Activated CD8-positive, alpha-beta T cell treated with anti-CD3 and anti-CD28 coated beads for 36 hours (primary cell): ENCODE measurements around the gene GNAS. TPM values are rescaled to one million over a fixed set of nuclear protein-coding genes. Genes with fewer than 3 reads are reported as not detected.

Experiments
- ATAC-seq: fragments of 200-7000 bp; cut with Tn5 transposase; one replicate; pipeline ENCODE4 v1.10.0; 2021; ENCODE audit warnings: mild to moderate bottlenecking, moderate library complexity
- CTCF ChIA-PET: fragments of 350-600 bp; sonication (Branson Sonifier 250); formaldehyde crosslinking; loops from one replicate; lab custom pipeline; 2021; ENCODE audit warnings: antibody characterized with exemption; lab: Charles Lee
- POLR2A ChIA-PET: fragments of 350-600 bp; sonication (Branson Sonifier 250); formaldehyde crosslinking; loops from one replicate; lab custom pipeline; 2021; ENCODE audit warnings: antibody characterized with exemption; lab: Charles Lee
- DNase-seq: peaks from one replicate; pipeline ENCODE4 v3.0.0-alpha.2; 2020
- H3K27ac Mint-ChIP-seq: one replicate; pipeline ENCODE4 v1.8.0; 2021; ENCODE audit warnings: mild to moderate bottlenecking, mixed read lengths
- H3K27me3 Mint-ChIP-seq: one replicate; pipeline ENCODE4 v1.8.0; 2021; ENCODE audit warnings: mixed read lengths
- H3K36me3 Mint-ChIP-seq: one replicate; pipeline ENCODE4 v1.8.0; 2021; ENCODE audit warnings: low read depth, mixed read lengths
- H3K4me1 Mint-ChIP-seq: one replicate; pipeline ENCODE4 v1.8.0; 2021; ENCODE audit warnings: low read depth, mixed read lengths
- H3K4me3 Mint-ChIP-seq: one replicate; pipeline ENCODE4 v1.8.0; 2021; ENCODE audit warnings: mild to moderate bottlenecking, moderate library complexity, mixed read lengths
- H3K9me3 Mint-ChIP-seq: one replicate; pipeline ENCODE4 v1.8.0; 2021; ENCODE audit warnings: mixed read lengths
- intact Hi-C: fragments of 100-400 bp; cut with micrococcal nuclease; formaldehyde crosslinking; loops from one replicate; pipeline ENCODE4 v1.10.0; 2022
- total RNA-seq, 2 experiments: library from RNA; stranded (reverse); gene quantifications; one replicate each; pipeline ENCODE4 v1.2.3, GENCODE V29; 2021
- TF ChIP-seq, protein P1 (sequence below): fragments of 200-600 bp; IDR thresholded peaks from one replicate; pipeline ENCODE4 v1.8.0; 2022; ENCODE audit warnings: antibody characterized with exemption, mild to moderate bottlenecking

Gene GNAS
- total RNA-seq, 2 experiments from 2014 or later: 703 to 723 TPM

DNA sequence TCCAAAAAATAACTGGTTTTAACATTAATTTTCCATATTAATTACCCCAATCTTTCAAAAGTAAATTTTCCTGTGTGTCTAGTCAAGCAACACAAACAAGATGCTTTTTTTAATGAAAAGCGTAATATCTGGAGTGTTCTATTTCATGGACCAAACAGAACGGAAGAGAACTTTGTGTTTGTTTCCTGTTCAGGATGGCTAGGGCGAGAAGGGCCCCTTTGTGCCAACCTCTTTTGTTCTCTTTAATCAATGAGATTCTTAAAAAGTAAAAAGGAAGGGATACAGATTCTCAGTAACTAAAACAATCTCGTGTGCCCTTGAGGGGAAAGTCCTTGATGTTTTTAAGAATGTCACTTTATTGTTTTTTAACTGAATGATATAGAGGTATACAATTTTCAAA lies 55.7 kb downstream of the GNAS start:
- Mint-ChIP-seq H3K4me3 (peak overlapping the region; percentile 57), H3K27ac (peak overlapping the region; percentile 93), H3K4me1 (peaks cover 72% of the 10 kb centered on the region), H3K36me3 (peaks cover 76% of the 10 kb centered on the region), H3K9me3 (no peaks in the 10 kb centered on the region), H3K27me3 (no peaks in the 10 kb centered on the region)
- TF ChIP-seq, protein P1, sequence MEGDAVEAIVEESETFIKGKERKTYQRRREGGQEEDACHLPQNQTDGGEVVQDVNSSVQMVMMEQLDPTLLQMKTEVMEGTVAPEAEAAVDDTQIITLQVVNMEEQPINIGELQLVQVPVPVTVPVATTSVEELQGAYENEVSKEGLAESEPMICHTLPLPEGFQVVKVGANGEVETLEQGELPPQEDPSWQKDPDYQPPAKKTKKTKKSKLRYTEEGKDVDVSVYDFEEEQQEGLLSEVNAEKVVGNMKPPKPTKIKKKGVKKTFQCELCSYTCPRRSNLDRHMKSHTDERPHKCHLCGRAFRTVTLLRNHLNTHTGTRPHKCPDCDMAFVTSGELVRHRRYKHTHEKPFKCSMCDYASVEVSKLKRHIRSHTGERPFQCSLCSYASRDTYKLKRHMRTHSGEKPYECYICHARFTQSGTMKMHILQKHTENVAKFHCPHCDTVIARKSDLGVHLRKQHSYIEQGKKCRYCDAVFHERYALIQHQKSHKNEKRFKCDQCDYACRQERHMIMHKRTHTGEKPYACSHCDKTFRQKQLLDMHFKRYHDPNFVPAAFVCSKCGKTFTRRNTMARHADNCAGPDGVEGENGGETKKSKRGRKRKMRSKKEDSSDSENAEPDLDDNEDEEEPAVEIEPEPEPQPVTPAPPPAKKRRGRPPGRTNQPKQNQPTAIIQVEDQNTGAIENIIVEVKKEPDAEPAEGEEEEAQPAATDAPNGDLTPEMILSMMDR: no peak
- no peak for ATAC-seq
- intact Hi-C loops: no loop called here
- POLR2A ChIA-PET: interaction anchor here (1.0 to 1.3 kb wide), 4 partner anchors 15 to 101 kb away, joined by 4 to 6 read pairs (median 4); no protein-coding TSS in a partner anchor
- DNase-seq: no peak
- CTCF ChIA-PET: interaction anchor here (1.1 to 1.5 kb wide), 2 partner anchors 132 to 673 kb away, joined by 3 read pairs; no protein-coding TSS in a partner anchor

DNA sequence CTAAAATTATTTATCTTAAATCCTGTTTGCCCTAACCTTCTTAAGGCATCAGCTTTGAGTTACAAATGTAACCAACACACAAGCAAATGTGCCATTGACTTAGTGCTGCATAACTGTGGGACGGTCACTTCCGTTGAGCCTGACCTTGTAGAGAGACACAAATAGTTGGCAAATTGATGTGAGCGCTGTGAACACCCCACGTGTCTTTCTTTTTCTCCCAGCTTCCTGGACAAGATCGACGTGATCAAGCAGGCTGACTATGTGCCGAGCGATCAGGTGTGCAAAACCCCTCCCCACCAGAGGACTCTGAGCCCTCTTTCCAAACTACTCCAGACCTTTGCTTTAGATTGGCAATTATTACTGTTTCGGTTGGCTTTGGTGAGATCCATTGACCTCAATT lies 56.4 kb downstream of the GNAS start:
- intact Hi-C loops: no loop called here
- DNase-seq (no peak), ATAC-seq (no peak)
- Mint-ChIP-seq H3K36me3 (peaks cover 69% of the 10 kb centered on the region), H3K27ac (peak overlapping the region; percentile 7), H3K4me3 (no peak overlapping the region), H3K4me1 (peaks cover 65% of the 10 kb centered on the region), H3K27me3 (no peaks in the 10 kb centered on the region), H3K9me3 (no peaks in the 10 kb centered on the region)
- ChIA-PET POLR2A (interaction anchor here (0.6 to 1.2 kb wide), 2 partner anchors 16 to 277 kb away, joined by 3 to 4 read pairs; no protein-coding TSS in a partner anchor), CTCF (no interaction called here)
- TF ChIP-seq, protein P1: no peak

DNA sequence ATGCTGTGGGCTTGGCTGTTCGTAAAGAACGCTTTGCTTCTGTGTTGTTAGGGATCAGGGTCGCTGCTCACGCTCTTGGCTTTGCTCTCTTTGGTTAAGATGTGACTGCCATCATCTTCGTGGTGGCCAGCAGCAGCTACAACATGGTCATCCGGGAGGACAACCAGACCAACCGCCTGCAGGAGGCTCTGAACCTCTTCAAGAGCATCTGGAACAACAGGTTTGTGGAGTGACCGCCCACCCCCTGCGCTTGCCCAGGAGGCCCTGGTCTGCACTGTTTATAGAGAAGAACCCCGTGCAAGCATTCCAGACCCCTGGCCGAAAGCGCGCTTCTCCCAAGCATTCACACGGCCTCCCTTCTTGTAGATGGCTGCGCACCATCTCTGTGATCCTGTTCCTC lies 57.1 kb downstream of the GNAS start:
- no peak for DNase-seq
- TF ChIP-seq, protein P1: no peak
- Mint-ChIP-seq H3K27me3 (no peaks in the 10 kb centered on the region), H3K4me3 (no peak overlapping the region), H3K36me3 (peaks cover 66% of the 10 kb centered on the region), H3K9me3 (no peaks in the 10 kb centered on the region), H3K4me1 (peaks cover 64% of the 10 kb centered on the region), H3K27ac (no peak overlapping the region)
- intact Hi-C loops: no loop called here
- ATAC-seq: no peak
- CTCF ChIA-PET: no interaction called here
- POLR2A ChIA-PET: interaction anchor here (0.6 to 1.4 kb wide), 2 partner anchors 8 to 278 kb away, joined by 3 read pairs; no protein-coding TSS in a partner anchor

DNA sequence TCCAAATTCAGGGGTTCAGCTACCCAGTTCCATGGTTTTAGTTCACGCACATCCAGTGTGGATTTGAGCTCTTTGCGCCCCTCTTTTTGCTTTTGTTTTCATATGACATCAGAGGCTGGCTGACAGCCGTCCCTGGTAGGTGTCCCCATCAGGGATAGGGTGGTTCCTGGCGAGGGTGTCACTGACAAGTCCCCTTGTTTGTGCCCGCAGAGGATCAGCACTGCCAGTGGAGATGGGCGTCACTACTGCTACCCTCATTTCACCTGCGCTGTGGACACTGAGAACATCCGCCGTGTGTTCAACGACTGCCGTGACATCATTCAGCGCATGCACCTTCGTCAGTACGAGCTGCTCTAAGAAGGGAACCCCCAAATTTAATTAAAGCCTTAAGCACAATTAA lies 58.0 kb downstream of the GNAS start:
- H3K36me3 Mint-ChIP-seq: peaks cover 58% of the 10 kb centered on the region
- TF ChIP-seq, protein P1: no peak
- intact Hi-C loops: no loop called here
- POLR2A ChIA-PET: interaction anchor here (1.4 kb wide), 1 partner anchor 9 kb away, joined by 3 read pairs; no protein-coding TSS in a partner anchor
- peaks cover 56% of the 10 kb centered on the region for H3K4me1 Mint-ChIP-seq
- peak overlapping the region; percentile 55 for H3K27ac Mint-ChIP-seq
- CTCF ChIA-PET: no interaction called here
- H3K4me3 Mint-ChIP-seq: no peak overlapping the region
- DNase-seq (no peak), ATAC-seq (no peak)
- H3K9me3 Mint-ChIP-seq: no peaks in the 10 kb centered on the region
- H3K27me3 Mint-ChIP-seq: no peaks in the 10 kb centered on the region

DNA sequence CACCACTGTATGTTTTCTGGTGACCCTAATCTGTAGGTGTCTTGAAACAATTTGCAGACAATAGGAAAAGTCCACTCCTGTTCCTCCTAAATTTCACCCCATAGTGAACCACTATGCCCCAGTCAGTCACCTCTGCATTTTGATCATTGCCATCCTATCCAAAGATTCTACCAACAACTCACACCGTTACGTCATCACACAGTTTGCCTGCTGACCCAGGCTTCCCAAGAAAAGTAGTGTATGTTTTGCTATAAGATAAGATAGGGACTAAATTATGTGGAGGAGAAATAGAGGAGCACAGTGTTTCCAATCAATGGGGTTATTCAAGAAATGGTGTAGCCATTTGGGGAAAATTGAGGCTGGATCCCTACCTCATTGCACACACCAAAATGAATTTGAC lies 58.8 kb downstream of the GNAS start:
- CTCF ChIA-PET: no interaction called here
- no peak for ATAC-seq
- H3K4me1 Mint-ChIP-seq: peaks cover 50% of the 10 kb centered on the region

More for the DNA sequence above, 58.8 kb downstream of the GNAS start:
- intact Hi-C loops: no loop called here
- POLR2A ChIA-PET: no interaction called here
- Mint-ChIP-seq H3K27me3 (no peaks in the 10 kb centered on the region), H3K27ac (no peak overlapping the region), H3K36me3 (peaks cover 52% of the 10 kb centered on the region), H3K4me3 (no peak overlapping the region), H3K9me3 (no peaks in the 10 kb centered on the region)
- no peak for DNase-seq
- TF ChIP-seq, protein P1: no peak
